HL-60/S4 (cell line): ENCODE results near the gene SMPD4.
"Not testable (repeated sequence)": the region's sequence is repeated elsewhere in the genome, so short reads cannot be mapped to it uniquely, and the experiment has no call there.

Source experiments
- in situ Hi-C: fragments of 300-500 bp; cut with MboI; formaldehyde crosslinking; loops from 2 replicates; pipeline ENCODE4 v1.14.3; 2022; ENCODE audit warnings: low sequenced_read_pairs

The SMPD4 gene

DNA sequence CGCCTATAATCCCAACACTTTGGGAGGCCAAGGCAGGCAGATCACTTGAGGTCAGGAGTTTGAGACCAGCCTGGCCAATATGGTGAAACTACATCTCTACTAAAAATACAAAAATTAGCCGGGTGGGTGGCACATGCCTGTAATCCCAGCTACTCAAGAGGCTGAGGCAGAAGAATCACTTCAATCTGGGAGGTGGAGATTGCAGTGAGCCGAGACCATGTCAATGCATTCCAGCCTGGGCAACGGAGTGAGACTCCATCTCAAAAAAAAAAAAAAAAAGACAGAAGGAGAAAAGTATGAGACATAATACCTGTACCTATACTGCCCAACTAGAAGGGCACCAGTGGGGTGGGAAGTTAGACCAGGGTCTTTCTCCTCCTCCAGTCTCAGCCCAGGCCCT lies 22.0 kb downstream of the SMPD4 start:
- in situ Hi-C loops = not testable (repeated sequence)

DNA sequence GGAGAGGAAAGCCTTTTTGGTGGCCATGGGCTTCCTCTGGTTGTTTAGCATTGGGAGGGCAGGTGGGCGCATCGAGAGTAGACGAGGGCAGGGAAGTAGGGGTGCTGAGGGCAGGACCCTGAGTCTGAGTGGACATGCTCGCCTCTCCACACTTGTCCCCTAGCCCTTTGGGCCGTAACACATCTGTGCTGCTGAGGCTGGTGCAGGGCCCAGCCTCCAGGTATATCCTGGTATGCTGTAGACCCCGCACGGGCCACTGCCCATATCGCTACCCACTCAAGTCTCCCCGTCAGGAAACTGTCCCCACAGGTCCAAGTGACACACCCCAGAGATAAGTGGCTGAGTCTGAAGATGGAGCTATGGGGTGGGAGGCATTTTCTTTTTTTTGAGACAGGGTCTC lies 22.8 kb downstream of the SMPD4 start:
- in situ Hi-C loops = no loop called here

DNA sequence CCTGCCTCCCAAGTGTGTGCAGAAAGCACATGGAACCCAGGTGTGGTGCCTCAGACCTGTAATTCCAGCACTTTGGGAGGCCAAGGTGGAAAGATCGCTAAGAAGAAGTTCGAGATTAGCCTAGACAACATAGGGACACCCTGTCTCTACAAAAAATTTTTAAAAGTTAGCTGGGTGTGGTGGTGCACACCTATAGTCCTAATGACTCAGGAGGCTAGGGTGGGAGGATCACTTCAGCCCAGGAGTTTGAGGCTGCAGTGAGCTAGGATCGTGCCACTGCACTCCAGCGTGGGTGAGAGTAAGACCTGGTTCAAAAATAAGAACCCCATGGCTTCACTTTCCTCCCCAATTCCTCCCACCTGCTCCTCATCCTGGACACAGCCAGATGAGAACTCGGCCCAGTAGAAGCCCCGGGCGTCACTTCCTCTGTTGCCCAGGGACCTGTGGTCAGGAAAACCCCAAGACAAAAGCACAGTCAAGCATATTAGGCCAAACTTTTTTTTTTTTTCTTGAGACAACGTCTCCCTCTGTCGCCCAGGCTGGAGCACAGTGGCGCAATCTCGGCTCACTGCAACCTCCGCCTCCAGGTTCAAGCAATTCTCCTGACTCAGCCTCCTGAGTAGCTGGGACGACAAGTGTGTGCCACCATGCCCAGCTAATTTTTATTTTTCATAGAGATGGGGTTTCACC lies 23.4 kb downstream of the SMPD4 start:
- in situ Hi-C loops = not testable (repeated sequence)

DNA sequence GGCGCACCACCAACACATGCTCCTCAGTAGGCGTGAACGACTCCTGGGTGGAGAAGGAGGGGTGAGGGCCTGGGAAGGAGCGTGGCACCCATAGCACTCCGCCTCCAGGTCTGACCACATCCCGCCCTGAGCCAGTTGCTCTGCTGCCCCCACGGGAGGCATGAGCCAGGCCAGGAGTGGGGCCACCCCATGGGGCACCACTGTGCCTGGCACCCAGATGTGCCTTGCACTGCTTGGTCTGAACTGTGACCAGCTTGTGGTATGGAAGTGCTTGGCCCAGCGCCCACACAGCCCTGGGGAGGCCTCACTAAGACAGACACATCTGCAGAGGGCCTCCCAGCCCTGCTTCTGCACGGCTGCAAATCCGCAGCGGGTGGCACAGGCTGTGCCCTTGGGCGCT lies 24.0 kb downstream of the SMPD4 start:
- in situ Hi-C loops = not testable (repeated sequence)

DNA sequence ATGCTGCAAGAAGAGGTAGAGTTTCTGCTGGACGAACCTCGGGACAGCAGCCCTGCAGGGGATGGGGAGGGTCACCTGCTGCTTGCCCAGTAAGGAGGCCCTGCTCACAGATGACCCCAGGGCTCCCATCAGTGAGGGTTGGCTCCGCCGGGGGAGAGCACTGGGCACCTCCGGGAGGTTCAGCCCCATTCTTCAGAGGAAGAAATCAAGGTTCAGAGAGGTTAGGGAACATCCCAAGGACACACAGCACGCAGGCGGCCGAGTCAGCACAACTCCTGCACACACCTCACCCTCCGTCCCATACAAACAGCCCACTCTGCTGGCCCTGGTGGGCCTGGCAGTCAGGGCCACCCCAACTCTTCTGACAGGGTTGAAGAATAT lies 24.8 kb downstream of the SMPD4 start:
- in situ Hi-C loops = no loop called here

DNA sequence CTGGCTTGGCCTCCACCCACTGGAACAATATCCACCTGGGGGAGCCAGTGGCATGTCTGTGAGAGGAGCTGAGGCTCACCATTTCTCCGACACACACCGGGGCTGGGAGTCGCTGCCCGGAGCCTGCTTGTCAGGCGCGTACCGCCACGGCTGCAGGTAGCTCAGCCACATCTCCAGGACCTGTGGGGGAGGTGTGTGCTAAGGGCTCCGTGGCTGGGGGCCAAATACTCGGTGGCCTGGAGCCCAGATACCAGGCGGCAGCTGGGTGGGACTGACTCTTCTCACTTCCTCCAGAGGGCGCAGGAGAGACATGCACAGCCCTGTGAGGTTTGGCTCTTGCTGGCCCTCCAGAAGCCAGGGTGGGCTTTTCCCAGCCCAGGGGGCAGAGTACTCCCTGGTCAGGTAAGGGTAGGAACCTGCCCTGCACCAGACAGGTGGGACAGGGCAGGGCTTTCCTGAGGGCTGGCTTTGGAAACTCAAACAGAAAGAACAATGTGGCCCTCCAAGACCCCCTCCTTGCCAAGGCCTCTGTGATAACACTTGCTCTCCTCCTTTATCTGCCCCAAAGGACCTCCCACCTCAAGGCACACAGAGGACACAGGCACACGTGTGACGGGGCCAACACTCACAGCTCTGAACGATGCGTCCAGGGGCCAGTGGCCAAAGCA lies 25.3 kb downstream of the SMPD4 start:
- in situ Hi-C loops = not testable (repeated sequence)

DNA sequence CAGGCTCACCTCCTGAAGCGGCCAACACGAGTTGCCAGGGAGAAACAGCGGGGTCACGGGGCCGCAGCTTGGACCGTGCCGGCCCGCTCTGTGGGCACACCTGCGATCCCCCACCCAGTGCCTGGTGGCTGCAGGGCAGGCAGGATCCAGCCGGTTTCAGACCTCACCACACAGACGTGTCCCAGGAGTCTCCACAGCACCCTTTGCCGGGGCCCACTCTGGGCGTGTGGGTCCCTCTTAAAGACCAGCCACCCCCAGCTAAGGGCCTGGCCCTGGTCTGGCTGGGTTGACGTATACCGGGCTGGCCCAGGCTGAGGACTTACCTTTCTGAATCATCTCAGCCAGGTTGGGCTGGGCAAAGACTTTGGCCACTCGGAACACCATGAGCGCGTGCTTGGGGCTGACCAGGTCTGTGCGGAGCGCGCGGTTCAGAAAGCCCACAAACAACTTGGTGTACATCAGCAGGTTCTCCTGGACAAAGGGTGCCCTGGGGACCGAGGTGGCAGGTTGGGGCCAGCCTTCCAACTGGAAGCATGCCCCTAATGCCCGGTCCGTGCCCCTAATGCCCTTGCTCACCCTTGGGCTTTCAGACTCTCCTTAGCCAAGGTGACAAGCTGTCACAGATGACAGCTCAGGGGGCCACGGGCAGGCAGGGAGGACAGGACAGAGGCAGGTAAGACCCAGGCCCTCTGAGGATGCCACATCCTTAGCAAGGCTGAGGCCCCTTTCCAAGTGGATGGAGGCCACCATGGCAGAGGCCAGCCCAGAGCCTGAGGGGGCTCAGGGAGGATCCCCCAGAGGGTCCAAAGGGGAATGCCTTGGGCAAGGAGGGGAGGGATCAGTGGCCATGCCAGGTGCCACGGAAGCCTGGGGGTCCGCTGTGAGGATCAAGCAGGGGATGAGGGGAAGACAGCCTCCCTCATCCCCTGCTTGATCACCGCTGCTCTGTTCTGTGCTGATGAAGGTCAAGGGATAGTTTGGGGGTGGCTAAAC lies 26.3 kb downstream of the SMPD4 start:
- in situ Hi-C loops = no loop called here

DNA sequence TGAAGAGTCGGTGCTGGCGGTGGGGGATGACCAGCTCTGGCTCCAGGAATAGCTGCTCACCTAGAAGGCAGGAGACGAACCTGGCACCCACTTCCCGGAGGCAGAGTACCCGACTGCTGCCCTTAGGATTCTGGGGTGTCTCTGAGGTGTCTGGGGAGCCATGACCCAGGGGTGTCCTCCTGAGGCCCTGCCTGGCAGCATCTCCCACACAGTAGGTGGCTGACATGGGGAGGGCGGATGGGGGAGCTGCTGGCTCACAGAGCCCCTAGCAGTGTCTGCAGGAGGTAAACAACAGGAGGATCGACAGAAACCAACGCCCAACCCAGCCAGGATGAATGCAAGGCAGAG lies 27.0 kb downstream of the SMPD4 start:
- in situ Hi-C loops = not testable (repeated sequence)

DNA sequence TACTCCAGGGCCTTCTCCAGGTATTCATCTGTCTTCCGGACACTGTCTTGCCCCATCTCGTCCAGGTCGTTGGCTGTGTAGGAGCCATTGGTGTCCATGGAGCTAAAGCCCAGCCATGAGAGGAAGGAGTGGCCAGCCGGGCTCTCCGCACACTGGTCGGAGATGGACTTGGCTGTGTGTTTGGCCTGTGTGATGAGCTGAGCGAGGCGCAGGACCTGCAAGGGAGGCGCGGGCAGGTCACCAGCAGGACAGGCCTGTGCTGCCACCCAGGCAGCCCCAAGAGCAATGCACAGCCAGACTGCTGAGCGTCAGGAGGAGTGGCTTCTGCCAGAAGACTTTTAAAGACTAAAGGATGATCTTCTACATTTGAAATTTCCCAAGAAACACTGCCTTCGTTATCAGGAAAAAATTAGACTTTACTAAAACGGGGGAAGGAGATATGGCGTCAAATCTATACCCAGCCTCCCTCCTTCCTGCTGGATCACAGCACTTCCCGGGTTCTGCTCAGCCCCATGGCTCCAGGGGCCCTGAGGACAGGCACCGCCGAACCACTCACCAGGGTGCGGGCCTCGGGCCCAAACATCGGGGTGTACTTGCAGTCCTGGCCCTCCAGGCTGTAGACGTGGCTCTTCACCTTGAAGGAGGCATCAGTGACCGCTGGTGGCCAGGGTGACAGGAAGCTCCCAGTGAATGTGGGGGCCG lies 27.5 kb downstream of the SMPD4 start:
- in situ Hi-C loops = not testable (repeated sequence)

DNA sequence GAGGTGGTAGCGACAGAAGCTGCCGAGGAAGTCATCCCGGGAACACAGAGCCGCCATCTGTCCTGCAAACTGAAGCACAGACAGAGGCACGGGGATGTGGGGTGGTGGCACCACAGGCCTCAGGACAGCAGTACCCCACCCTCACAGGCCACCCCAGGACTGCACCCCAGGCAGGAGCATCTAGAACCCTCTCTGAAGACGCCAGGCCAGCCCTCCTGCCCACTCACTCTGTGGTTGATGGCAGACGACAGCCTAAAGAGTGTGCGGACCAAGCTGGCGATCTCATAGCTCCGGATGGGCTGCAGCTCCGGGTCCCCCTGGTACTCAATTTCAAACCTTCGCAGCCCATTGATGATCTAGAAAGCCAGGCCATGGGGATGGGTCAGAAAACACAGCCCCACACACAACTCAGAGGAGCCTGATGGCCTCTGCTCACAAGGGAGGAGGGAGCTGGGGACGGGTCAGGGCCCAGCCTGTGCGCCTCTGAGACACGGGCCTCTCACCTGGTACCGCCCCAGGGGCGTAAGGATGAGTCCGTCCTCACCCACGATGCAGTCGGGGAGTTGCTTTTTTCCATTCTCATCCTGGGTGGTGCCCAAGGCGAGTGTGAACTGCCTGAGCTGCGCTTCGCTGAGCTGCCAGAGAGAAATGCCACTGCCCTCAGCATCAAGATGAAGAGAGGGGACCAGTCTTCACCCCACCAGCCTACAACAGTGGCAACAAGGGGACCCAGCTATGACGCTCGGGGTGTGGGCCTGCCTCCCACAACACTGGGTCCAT lies 28.4 kb downstream of the SMPD4 start:
- in situ Hi-C loops = no loop called here

DNA sequence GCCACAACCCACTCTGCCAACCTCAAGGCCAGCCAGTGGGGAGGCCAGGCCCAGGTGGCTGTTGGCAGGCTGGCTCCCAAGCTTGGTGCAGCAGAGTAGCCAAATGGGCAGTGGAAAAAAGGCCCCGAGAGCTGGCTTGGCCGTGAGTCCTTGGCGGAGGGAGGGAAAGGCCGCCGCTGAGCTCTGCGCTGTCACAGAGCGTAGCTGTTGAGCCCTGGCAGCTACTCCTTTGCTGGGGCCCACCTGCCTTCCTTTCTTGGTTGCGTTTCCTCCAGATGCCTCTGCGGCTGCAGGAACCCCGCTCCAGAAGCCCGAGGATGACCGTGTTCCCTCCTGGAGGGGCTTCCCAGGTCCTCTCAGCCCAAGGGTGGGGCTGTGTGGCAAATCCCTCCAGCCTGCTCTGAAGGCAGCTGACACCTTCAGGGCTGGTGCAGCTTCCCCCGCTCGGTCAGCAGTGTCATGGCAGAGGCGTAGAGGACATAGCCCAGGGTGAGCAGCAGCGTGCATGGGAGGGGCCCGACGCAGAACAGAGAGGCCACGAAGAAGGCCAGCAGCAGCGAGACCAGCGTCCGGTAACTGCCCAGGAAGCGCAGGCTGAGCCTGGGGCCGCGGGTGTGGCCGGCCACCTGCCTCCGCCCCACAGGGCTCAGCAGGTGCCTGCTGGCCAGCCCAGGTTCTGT lies 29.1 kb downstream of the SMPD4 start:
- in situ Hi-C loops = not testable (repeated sequence)

DNA sequence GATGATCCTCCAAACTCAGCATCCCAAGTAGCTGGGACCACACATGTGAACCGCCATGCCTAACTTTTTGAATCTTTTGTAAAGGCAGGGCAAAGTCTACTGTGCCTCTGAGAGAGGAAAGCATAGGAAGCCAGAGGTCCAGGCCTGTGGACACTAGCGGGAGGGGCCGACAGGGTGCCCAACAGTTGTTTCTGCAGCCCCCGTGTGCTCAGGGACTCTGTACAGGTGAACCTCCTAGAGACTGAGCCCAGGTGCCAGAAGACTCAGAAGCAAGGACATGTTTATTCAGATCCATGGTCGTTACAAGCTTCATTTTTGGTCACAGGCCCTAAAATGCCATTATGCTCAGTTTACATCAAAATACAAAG lies 30.3 kb downstream of the SMPD4 start:
- in situ Hi-C loops = not testable (repeated sequence)

DNA sequence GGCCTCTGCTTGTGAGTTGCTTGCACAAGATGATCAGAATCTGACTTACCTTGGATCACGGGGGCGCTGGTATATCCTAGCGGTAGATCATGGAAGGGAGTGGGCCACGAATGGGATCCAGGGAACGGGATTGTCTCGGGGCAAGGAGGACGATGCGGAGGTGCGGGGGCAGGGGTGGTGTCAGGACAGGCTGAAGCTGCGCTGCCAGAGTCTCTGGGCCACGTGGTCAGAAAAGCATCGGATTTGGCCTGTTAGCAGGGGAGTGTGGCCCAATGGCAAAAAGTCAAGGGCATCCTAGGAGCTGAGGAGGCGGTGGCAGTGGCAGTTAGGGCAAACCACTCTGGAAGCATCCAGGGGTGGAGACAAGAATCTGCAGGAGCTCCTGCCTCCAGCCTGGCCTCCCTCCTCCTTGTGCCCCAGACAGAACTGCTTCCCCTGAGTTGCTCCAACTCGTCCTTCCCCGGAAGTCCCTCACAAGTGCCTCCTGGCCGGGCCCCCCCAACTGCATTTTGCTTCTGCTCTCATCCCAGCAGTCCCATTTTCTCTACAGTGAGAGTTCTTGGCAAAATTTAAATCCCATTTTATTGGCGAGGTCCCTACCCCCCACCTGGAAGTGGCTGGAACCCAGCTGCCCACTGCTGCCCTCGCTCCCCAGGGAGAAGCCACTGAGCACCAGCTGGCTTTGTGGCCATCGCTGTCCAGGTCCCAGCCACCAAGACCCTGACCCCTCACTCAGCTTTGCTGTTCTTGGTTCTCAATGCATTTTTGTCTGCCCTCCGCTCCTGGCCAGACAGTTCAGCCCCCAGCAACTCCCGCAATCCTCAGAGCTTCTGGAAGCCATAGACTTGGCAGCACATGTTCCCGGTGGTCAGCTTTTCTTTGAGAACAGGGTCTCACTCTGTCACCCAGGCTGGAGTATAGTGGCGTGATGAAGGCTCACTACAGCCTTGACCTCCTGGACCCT lies 30.9 kb downstream of the SMPD4 start:
- in situ Hi-C loops = no loop called here

DNA sequence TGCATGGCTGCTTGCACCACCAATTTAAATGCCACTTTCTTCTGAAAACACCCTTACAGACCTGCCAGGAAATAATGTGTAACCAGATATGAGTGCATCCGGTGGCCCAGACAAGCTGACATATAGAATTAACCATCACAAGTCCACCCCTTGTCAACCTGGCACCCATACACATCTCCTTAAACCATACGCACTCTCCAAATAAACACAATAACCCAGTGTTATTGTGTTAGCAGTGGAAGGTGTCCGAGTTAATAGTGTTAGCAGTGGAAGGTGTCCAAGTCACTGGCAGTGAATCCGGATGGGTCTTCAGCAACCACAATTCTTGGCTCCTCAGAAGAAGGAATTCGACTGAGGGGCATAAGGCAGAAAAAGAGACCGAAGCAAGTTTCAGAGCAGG lies 32.9 kb downstream of the SMPD4 start:
- in situ Hi-C loops = not testable (repeated sequence)

DNA sequence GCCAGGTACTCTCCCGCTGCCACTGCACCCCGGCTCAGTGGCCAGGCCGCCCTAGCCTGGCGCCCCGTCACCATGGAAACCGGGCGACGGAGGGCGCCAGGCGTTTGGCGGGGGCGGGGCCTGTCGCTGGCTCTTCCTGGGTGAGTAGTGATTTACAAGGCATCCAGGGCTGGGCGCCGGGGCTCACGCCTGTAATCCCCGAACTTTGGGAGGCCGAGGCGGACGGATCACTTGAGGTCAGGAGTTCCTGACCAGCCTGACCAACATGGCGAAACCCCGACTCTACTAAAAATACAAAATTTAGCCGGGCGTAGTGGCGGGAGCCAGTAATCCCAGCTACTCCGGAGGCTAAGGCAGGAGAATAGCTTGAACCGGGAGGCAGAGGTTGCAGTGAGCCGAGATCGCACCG lies 36.4 kb downstream of the SMPD4 start, which contains the start of gene CCDC74B:
CCDC74B (minus strand) TSS at position 107 of the 409 bp plus-strand sequence. CDS start 116 bp downstream, outside the sequence.
- in situ Hi-C loops = not testable (repeated sequence)

DNA sequence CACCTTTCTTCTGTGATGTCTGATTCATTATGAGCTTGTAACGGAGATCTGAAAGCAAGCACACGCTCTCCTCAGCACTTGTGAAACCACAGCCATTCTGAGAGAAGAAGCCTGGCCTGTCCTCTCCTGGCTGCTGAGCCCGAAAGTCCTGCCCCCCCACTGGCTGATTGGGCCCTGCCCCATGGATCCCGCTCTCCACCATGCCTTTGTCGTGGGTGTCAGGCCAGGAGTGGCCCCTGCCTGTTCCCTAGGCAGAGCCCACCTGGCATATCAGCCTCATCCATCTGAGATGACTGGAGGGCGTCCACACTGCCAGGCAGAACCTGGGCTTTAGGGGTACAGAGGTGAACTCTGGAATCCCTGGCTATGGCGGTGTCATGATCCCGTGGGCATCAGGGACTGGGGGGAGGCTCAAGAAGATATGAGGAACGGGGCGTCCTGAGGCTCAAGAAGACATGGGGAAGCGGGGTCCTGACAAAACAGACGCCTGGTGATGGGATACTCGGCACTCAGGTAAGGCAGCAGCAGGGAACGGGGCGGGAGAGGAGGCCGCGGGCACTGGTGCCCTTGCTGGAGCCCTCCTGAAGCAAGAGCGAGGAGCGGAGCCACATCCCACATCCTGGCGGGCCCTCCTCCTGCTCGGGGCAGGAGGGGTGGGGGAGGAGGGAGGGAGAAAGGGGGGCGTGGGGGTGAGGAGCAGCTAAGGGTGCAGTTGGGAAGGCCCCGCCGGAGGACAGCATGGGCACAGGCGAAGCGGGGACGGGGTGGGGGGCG lies 37.9 kb downstream of the SMPD4 start:
- in situ Hi-C loops = not testable (repeated sequence)

DNA sequence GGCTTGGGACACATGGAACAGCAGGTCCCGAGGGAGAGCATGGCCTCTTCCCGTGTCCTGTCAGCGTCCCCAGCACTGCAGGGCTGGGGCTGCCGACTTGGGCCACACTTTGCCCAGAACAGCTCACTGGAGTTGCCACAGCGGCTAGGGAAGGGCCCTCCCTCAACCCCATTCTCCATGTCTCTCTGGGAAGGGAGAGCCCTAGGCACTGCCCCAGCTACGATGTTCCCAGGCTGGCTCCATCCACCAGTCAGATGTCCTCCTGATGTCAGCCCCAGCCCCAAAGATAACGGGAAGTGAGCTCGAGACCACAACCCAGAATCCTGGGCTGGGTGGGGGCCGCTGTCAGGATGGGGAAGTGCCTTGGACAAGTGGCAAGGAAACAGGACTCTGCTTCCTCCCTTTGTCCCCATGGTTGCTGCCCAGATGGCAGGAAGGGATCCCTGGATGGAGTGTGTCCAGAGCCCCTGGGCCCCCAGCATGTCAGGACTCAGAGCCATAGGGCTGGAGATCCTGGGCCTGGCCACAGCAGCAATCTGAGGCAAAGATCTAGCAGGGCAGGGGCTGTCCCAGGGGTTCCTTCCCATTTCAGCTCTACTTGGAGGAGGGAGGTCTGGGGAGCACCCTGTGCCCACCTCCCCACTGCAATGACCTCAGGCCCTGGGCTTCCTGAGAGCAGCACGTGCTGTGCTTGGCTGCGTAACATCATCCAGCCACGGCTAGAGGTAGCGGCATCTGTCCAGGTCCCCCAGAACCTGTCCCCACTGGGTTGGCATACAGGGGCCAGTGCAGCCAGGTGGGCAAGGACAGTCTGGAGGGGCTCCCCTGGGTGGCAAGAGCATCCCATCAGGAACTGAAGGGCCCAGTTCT lies 38.8 kb downstream of the SMPD4 start:
- in situ Hi-C loops = not testable (repeated sequence)
